ENCODE data around the gene UBE2B.

UBE2B gene

DNA sequence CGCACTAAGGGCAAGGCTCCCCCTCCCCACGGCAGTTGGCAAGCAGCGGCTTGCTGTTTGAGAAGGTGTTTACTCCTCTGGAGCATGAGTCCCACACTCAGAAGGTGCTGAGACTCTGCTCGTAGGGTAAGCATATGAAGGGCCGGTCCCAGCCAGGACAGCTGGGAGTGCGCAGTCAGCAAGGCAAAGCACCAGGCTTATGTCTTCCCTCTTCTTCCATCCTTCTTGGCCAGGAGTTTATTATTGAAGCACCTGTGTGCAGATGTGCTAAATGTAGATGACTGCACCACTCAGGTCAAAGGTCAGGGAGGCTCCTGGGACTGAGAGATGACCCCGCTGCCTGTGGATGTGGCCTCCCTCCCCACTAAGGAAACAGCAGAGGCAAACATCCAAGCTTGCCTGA is 67.4 kb downstream of the UBE2B start:
- no peak for DNase-seq

DNA sequence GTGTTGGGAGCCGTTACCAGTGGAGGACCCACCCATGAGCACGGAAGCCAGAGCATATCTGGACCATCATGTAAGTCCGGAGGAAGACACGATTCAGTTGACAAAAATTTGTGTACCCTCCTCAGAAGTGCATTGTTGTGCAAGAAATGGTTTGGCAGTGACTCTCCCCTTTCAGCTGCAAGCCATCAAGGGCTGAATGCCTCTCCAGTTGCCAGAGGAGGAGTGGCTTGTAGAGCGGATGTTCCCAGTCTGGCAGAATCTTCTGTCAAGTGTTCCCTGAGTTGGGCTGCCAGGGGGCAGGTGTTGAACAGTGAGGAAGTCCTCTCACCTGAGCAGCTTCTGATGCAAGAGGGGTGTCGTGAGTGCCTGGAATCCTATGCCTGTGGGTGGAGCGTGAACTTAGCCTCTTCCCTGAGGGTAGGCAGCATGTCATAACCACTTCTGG is 67.9 kb downstream of the UBE2B start:
- DNase-seq: no peak

DNA sequence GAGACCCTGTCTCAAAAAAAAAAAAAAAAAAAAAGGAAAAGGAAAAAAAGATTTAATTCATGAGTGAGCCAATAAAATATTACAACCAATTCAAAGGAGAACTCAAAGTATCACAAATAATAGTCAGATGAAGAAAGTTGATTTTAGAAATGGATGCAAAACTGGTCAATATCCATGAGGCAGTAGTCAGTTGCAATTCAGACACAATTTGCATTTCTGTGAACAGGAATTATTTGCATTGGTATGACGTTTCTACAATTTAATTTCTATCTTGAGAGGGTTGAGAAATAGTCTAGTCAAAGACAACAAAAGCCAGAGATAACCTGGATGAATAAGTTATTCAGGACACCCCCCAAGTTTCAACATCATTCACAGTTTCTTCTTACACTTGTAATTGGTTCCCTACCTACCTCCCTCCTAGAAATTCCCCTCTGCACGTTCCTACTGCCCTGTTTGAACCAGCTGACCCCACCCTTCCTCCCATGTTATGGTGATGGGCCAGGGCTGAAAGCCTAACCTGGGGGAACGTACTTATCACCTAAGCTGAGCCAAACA is 68.9 kb downstream of the UBE2B start:
- no peak for DNase-seq
